Measurements from ENCODE around the gene NADSYN1.

DNA sequence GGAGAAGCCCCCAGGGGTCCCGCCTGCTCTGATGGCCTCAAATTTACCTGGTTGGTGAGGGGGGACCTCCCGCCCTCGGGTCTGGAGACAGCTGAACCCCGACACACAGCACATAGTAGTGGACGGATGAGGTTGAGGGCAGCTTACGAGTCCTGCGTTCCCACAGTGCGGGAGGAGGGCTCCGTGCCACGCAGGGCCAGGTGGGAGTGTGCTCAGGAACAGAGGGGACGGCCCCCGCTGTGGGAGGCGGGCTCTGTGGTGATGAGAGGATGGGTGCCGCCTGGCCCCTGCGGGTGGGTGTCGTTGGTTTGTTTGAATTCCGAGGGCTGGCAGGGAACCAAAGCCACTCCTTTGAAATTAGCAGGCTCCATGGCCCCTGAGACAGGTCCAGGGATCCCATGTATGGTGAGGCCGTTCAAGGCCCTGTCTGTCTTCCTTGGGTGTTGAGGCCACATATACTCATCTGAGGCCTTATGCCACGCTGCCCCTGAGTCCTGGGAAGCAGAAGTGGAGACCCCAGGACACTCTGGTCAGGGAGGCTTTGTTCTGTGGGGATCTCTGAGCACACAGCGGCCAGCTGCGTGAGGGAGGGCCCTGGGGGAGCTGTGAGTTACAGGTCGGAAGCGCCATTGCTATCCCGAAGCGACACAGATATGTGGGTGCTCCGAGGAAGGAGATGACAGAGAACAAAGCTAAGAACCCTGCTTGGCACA lies 21.9 kb downstream of the NADSYN1 start:
- TF ChIP-seq, protein P1, sequence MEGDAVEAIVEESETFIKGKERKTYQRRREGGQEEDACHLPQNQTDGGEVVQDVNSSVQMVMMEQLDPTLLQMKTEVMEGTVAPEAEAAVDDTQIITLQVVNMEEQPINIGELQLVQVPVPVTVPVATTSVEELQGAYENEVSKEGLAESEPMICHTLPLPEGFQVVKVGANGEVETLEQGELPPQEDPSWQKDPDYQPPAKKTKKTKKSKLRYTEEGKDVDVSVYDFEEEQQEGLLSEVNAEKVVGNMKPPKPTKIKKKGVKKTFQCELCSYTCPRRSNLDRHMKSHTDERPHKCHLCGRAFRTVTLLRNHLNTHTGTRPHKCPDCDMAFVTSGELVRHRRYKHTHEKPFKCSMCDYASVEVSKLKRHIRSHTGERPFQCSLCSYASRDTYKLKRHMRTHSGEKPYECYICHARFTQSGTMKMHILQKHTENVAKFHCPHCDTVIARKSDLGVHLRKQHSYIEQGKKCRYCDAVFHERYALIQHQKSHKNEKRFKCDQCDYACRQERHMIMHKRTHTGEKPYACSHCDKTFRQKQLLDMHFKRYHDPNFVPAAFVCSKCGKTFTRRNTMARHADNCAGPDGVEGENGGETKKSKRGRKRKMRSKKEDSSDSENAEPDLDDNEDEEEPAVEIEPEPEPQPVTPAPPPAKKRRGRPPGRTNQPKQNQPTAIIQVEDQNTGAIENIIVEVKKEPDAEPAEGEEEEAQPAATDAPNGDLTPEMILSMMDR (IDR thresholded peaks at IDR 0.05) = no peak
- TF ChIP-seq POLR2A (IDR thresholded peaks at IDR 0.05) = no peak

Measured in stomach (tissue), 4 donors.